HepG2 (cell line): ENCODE measurements around the gene FAM222B. TPM values are rescaled to one million over a fixed set of nuclear protein-coding genes. Genes with fewer than 3 reads are reported as not detected.

ENCODE experiments used
- CEBPG ChIP-seq: IDR thresholded peaks from 2 replicates; pipeline ENCODE4 v1.6.1; 2016
- EED ChIP-seq: sonication (generic); formaldehyde crosslinking; IDR thresholded peaks from 2 replicates; pipeline ENCODE4 v1.5.0; 2020; ENCODE audit warnings: mild to moderate bottlenecking, missing genetic modification reagents
- FIP1L1 ChIP-seq: fragments of 200-400 bp; formaldehyde crosslinking; IDR thresholded peaks from 2 replicates; pipeline ENCODE4 v1.6.1; 2018; ENCODE audit warnings: low read depth, mild to moderate bottlenecking, low read length, moderate library complexity, borderline replicate concordance; ENCODE audit not compliant: insufficient read depth
- HOXA7 ChIP-seq: sonication (generic); formaldehyde crosslinking; IDR thresholded peaks from 2 replicates; pipeline ENCODE4 v1.8.1; 2022; ENCODE audit warnings: mild to moderate bottlenecking, missing genetic modification reagents, moderate library complexity
- KLF11 ChIP-seq: IDR thresholded peaks from 2 replicates; pipeline ENCODE4 v1.6.1; 2016; ENCODE audit warnings: missing compliant biosample characterization
- KMT2A ChIP-seq: sonication (generic); formaldehyde crosslinking; IDR thresholded peaks from 2 replicates; pipeline ENCODE4 v1.4.0; 2020; ENCODE audit warnings: missing genetic modification reagents
- MTA3 ChIP-seq: sonication (generic); formaldehyde crosslinking; IDR thresholded peaks from 2 replicates; pipeline ENCODE4 v1.4.0; 2020; ENCODE audit warnings: missing genetic modification reagents
- NONO ChIP-seq, 2 experiments: fragments of 450-650 bp in 1 of 2; sonication (generic) in 1 of 2; formaldehyde crosslinking in 1 of 2; IDR thresholded peaks in 1 of 2; conservative IDR thresholded peaks in 1 of 2; 2 replicates each; pipeline versions ENCODE4 v1.6.1 to v1.8.0; 2017 to 2022; ENCODE audit warnings: mild to moderate bottlenecking in 1 of 2, missing genetic modification reagents in 1 of 2, moderate library complexity in 1 of 2
- NPAS2 ChIP-seq: sonication (generic); formaldehyde crosslinking; IDR thresholded peaks from 2 replicates; pipeline ENCODE4 v1.8.0; 2022; ENCODE audit warnings: mild to moderate bottlenecking, missing genetic modification reagents, borderline replicate concordance
- SIN3B ChIP-seq: fragments of 150-350 bp; IDR thresholded peaks from 2 replicates; pipeline ENCODE4 v1.6.1; 2014; ENCODE audit warnings: low read length
- SIX4 ChIP-seq: sonication (generic); formaldehyde crosslinking; IDR thresholded peaks from 2 replicates; pipeline ENCODE4 v1.4.0; 2020; ENCODE audit warnings: missing genetic modification reagents
- SNRNP70 ChIP-seq: fragments of 200-400 bp; formaldehyde crosslinking; IDR thresholded peaks from 2 replicates; pipeline ENCODE4 v1.6.1; 2017; ENCODE audit warnings: mild to moderate bottlenecking, low read depth, low read length, moderate library complexity
- SP2 ChIP-seq: sonication (generic); formaldehyde crosslinking; IDR thresholded peaks from 2 replicates; pipeline ENCODE4 v1.5.1; 2020; ENCODE audit warnings: mild to moderate bottlenecking, missing genetic modification reagents
- TIGD3 ChIP-seq: sonication (generic); formaldehyde crosslinking; IDR thresholded peaks from 2 replicates; pipeline ENCODE4 v1.5.1; 2020; ENCODE audit warnings: mild to moderate bottlenecking, missing genetic modification reagents, borderline replicate concordance
- ZBTB21 ChIP-seq: sonication (generic); formaldehyde crosslinking; IDR thresholded peaks from 2 replicates; pipeline ENCODE4 v1.4.0; 2020; ENCODE audit warnings: missing genetic modification reagents
- ZNF256 ChIP-seq: sonication (generic); formaldehyde crosslinking; conservative IDR thresholded peaks from 2 replicates; pipeline ENCODE4 v1.4.0; 2020; ENCODE audit warnings: missing genetic modification reagents
- ZNF446 ChIP-seq: sonication (generic); formaldehyde crosslinking; IDR thresholded peaks from 2 replicates; pipeline ENCODE4 v1.5.0; 2020; ENCODE audit warnings: mild to moderate bottlenecking, missing genetic modification reagents
- ZNF572 ChIP-seq: sonication (generic); formaldehyde crosslinking; IDR thresholded peaks from 2 replicates; pipeline ENCODE4 v1.5.1; 2020; ENCODE audit warnings: mild to moderate bottlenecking, missing genetic modification reagents
- ZNF670 ChIP-seq: sonication (generic); formaldehyde crosslinking; IDR thresholded peaks from 2 replicates; pipeline ENCODE4 v1.8.0; 2022; ENCODE audit warnings: mild to moderate bottlenecking, missing genetic modification reagents, borderline replicate concordance
- ZNF674 ChIP-seq: sonication (generic); formaldehyde crosslinking; IDR thresholded peaks from 2 replicates; pipeline ENCODE4 v1.5.0; 2020; ENCODE audit warnings: low read depth, mild to moderate bottlenecking, missing genetic modification reagents
- ZSCAN31 ChIP-seq: sonication (generic); formaldehyde crosslinking; IDR thresholded peaks from 2 replicates; pipeline ENCODE4 v1.5.0; 2020; ENCODE audit warnings: low read depth, mild to moderate bottlenecking, missing genetic modification reagents
- polyA plus RNA-seq, 8 experiments: library from polyadenylated mRNA; depleted of rRNA in 3 of 8; stranded (reverse) in 7 of 8; unstranded in 1 of 8; fragments of >200 nt; fragmentation: Illumina TruSeq in 4 of 8; extraction: Trizol in 4 of 8; gene quantifications; 2 replicates each; pipeline versions ENCODE4 v1.2.1 to v1.2.3, GENCODE V29; 2011 to 2016; ENCODE audit warnings: low read depth in 4 of 8, missing spikeins in 1 of 8, mixed read lengths in 1 of 8; ENCODE audit not compliant: insufficient read depth in 1 of 8
- total RNA-seq, 5 experiments: library from RNA; depleted of rRNA; stranded (reverse); fragments of >200 nt; fragmentation: Illumina TruSeq; extraction: Trizol; gene quantifications; 2 replicates each; pipeline ENCODE4 v1.2.3, GENCODE V29; 2016; ENCODE audit warnings: low read depth in 1 of 5
- TF ChIP-seq, protein P1 (sequence below): sonication (generic); formaldehyde crosslinking; IDR thresholded peaks from 2 replicates; pipeline ENCODE4 v1.8.1; 2023; ENCODE audit warnings: mild to moderate bottlenecking, missing genetic modification reagents
- TF ChIP-seq, protein P2 (sequence below): sonication (generic); formaldehyde crosslinking; IDR thresholded peaks from 2 replicates; pipeline ENCODE4 v1.8.0; 2022; ENCODE audit warnings: mild to moderate bottlenecking, missing genetic modification reagents, borderline replicate concordance
- TF ChIP-seq, protein P3 (sequence below): sonication (generic); formaldehyde crosslinking; IDR thresholded peaks from 2 replicates; pipeline ENCODE4 v1.5.1; 2020; ENCODE audit warnings: mild to moderate bottlenecking, moderate library complexity, missing genetic modification reagents

Gene FAM222B
- total and polyA plus RNA-seq, 2 of the 13 experiments (the other 11 are each of a cell fraction or from before 2014, with no cell fraction given), result 3.5 to 7.3 TPM

DNA sequence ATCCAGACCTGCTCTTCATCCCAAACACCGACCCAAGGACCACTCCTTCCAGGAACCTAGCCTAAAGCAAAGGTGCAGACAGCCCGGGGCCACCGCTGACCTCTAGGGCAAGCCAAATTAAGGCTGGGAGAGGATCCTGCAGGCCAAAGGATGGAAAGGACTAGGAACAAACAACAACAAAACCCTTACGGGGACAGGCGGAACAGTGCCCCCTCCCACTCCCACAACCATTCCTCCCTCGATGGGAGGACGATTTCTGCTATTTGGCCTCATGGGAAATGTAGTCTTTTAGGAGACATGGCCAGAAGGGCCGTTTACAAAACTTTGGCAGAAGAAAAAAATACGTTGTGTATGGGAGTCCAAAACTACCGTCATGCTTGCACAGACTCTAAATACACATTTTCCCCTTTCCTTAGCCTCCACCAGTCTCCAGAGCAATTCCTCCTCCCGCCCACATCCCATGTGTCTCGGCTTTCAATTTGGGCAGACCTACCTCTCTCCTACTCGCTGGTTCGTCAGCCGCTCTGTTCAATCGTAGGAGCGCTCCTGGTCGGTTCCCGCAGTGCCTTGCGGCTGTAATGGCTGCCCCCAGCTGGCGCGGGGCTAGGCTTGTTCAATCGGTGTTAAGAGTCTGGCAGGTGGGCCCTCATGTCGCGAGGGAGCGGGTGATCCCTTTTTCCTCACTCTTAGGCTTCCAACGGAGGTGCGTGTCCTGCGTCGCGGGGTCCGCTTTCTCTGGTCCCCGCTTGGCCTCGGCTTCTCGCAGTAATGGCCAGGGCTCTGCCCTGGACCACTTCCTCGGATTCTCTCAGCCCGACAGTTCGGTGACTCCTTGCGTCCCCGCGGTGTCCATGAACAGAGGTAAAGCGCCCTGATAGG is 12.1 kb upstream of the FAM222B start, which contains the start of gene ERAL1 (continued):
- TF ChIP-seq, protein P1, sequence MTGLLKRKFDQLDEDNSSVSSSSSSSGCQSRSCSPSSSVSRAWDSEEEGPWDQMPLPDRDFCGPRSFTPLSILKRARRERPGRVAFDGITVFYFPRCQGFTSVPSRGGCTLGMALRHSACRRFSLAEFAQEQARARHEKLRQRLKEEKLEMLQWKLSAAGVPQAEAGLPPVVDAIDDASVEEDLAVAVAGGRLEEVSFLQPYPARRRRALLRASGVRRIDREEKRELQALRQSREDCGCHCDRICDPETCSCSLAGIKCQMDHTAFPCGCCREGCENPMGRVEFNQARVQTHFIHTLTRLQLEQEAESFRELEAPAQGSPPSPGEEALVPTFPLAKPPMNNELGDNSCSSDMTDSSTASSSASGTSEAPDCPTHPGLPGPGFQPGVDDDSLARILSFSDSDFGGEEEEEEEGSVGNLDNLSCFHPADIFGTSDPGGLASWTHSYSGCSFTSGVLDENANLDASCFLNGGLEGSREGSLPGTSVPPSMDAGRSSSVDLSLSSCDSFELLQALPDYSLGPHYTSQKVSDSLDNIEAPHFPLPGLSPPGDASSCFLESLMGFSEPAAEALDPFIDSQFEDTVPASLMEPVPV, result no peak
- TF ChIP-seq EED (CRISPR knock-in tag), result no peak
- no peak for TF ChIP-seq NONO (IDR thresholded peaks at IDR 0.05)
- TF ChIP-seq NONO (CRISPR knock-in tag; conservative IDR thresholded peaks at IDR 0.05), result no peak; the same call in 1 of the 2 replicates
- TF ChIP-seq ZBTB21 (CRISPR knock-in tag), result no peak
- peak; percentile 54; the same call in 1 of the 2 replicates for TF ChIP-seq ZNF572 (CRISPR knock-in tag)
- TF ChIP-seq ZNF670 (CRISPR knock-in tag), result no peak
- peak; percentile 75; the same call in 1 of the 2 replicates for TF ChIP-seq ZNF256 (CRISPR knock-in tag)
- TF ChIP-seq, protein P2, sequence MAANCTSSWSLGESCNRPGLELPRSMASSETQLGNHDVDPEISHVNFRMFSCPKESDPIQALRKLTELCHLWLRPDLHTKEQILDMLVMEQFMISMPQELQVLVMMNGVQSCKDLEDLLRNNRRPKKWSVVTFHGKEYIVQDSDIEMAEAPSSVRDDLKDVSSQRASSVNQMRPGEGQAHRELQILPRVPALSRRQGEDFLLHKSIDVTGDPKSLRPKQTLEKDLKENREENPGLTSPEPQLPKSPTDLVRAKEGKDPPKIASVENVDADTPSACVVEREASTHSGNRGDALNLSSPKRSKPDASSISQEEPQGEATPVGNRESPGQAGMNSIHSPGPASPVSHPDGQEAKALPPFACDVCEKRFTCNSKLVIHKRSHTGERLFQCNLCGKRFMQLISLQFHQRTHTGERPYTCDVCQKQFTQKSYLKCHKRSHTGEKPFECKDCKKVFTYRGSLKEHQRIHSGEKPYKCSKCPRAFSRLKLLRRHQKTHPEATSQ (CRISPR knock-in tag), result no peak
- TF ChIP-seq ZSCAN31 (CRISPR knock-in tag), result peak; percentile 18; the same call in 1 of the 2 replicates
- TF ChIP-seq MTA3 (CRISPR knock-in tag), result no peak
- no peak for TF ChIP-seq FIP1L1
- TF ChIP-seq KMT2A, result peak; percentile 88
- no peak for TF ChIP-seq ZNF446 (CRISPR knock-in tag)
- TF ChIP-seq SNRNP70, result no peak
- TF ChIP-seq HOXA7 (CRISPR knock-in tag), result no peak
- no peak for TF ChIP-seq ZNF674
- TF ChIP-seq SIN3B, result peak; percentile 98
- no peak for TF ChIP-seq KLF11 (CRISPR knock-in tag)
- no peak for TF ChIP-seq NPAS2 (CRISPR knock-in tag)
- TF ChIP-seq CEBPG (CRISPR knock-in tag), result no peak; the same call in 1 of the 2 replicates
- TF ChIP-seq, protein P3, sequence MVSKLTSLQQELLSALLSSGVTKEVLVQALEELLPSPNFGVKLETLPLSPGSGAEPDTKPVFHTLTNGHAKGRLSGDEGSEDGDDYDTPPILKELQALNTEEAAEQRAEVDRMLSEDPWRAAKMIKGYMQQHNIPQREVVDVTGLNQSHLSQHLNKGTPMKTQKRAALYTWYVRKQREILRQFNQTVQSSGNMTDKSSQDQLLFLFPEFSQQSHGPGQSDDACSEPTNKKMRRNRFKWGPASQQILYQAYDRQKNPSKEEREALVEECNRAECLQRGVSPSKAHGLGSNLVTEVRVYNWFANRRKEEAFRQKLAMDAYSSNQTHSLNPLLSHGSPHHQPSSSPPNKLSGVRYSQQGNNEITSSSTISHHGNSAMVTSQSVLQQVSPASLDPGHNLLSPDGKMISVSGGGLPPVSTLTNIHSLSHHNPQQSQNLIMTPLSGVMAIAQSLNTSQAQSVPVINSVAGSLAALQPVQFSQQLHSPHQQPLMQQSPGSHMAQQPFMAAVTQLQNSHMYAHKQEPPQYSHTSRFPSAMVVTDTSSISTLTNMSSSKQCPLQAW, result 0 out of 2 replicates have a peak, but pooled peaks have one; percentile 14
- TF ChIP-seq SP2 (CRISPR knock-in tag), result no peak; the same call in 1 of the 2 replicates
- TF ChIP-seq TIGD3 (CRISPR knock-in tag), result 0 out of 2 replicates have a peak, but pooled peaks have one; percentile 39
- no peak for TF ChIP-seq SIX4 (CRISPR knock-in tag)
